Heart left ventricle (tissue), 16 donors: ENCODE results near the gene PTPN3. TPM values are rescaled to one million over a fixed set of nuclear protein-coding genes. Genes with fewer than 3 reads are reported as not detected.

Experiments
- ATAC-seq, 4 donors: fragments of 200-7000 bp; cut with Tn5 transposase; one replicate each; pipeline ENCODE4 v1.9.1; 2020 to 2022; ENCODE audit warnings: moderate library complexity in 4 of 4, mild to moderate bottlenecking in 3 of 4, moderate number of reproducible peaks in 1 of 4
- DNase-seq, 5 donors: peaks; one replicate each; pipeline ENCODE4 v3.0.0-alpha.2; 2020
- H3K27ac ChIP-seq, 12 donors: fragments of 200-600 bp; sonication (generic) in 4 of 12; one replicate each; pipeline versions ENCODE4 v1.5.0 to v1.8.0; 2016 to 2022; ENCODE audit warnings: mild to moderate bottlenecking in 2 of 12
- H3K27me3 ChIP-seq, 9 donors: fragments of 200-600 bp; sonication (generic) in 2 of 9; one replicate each; pipeline versions ENCODE4 v1.5.1 to v1.8.0; 2016 to 2022; ENCODE audit warnings: mild to moderate bottlenecking in 3 of 9
- H3K36me3 ChIP-seq, 9 donors: fragments of 200-600 bp; sonication (generic) in 2 of 9; one replicate each; pipeline versions ENCODE4 v1.5.0 to v1.8.0; 2018 to 2022; ENCODE audit warnings: mild to moderate bottlenecking in 2 of 9
- H3K4me1 ChIP-seq, 12 donors: fragments of 200-600 bp; sonication (generic) in 4 of 12; one replicate each; pipeline versions ENCODE4 v1.5.0 to v1.8.0; 2016 to 2022; ENCODE audit warnings: mild to moderate bottlenecking in 3 of 12
- H3K4me3 ChIP-seq, 12 donors: fragments of 200-600 bp; sonication (generic) in 4 of 12; one replicate each; pipeline versions ENCODE4 v1.5.0 to v1.8.0; 2017 to 2022; ENCODE audit warnings: mild to moderate bottlenecking in 9 of 12, moderate library complexity in 4 of 12
- H3K9me3 ChIP-seq, 12 donors: fragments of 200-600 bp; sonication (generic) in 4 of 12; one replicate each; pipeline versions ENCODE4 v1.5.0 to v1.8.0; 2016 to 2022; ENCODE audit warnings: mild to moderate bottlenecking in 1 of 12
- CTCF ChIP-seq, 12 donors: fragments of 200-600 bp; sonication (generic) in 4 of 12; IDR thresholded peaks; one replicate each; pipeline versions ENCODE4 v1.5.0 to v1.8.0; 2018 to 2022; ENCODE audit warnings: antibody characterized with exemption in 12 of 12, mild to moderate bottlenecking in 5 of 12
- POLR2A ChIP-seq, 2 donors: fragments of 450-650 bp; IDR thresholded peaks; one replicate each; pipeline ENCODE4 v1.6.1; 2017; ENCODE audit warnings: antibody characterized with exemption in 2 of 2, mild to moderate bottlenecking in 2 of 2, moderate library complexity in 2 of 2
- WGBS, 4 donors: extraction: QIAGEN DNeasy Blood & Tissue Kit in 2 of 4; methylation state at CpG; one replicate each; pipeline versions ENCODE4 v1.1.5 to v1.1.7; 2013 to 2018; 5-methylcytosine and 5-hydroxymethylcytosine counted together
- intact Hi-C, 10 donors: fragments of 100-400 bp; cut with DNase I; formaldehyde crosslinking; loops; one replicate each; pipeline versions ENCODE4 v1.11.1 to v1.14.2; 2022
- polyA plus RNA-seq, 2 donors: library from polyadenylated mRNA; stranded (reverse); fragments of 200-250 nt; gene quantifications; one replicate each; pipeline ENCODE4 v1.2.3, GENCODE V29; 2013
- total RNA-seq, 9 donors: library from RNA; depleted of rRNA in 2 of 9; stranded (reverse); fragments of >200 nt in 2 of 9; fragmentation: NEBNext Ultra II Directional in 3 of 9; extraction: Animal tissue kit (Norgen Biotek cat#: 25700) in 3 of 9; gene quantifications; one replicate each; pipeline versions ENCODE4 v1.1.0 to v1.2.4, GENCODE V29; 2016 to 2023
- donor health status: ischemic (EF 13 %, LVEDD 7.1; RV severe dilation, severe dysfunction).
- donor health status: healthy with polysubstance abuse.
- donor health status: DM: no; HTN: yes; CAD: no.
- donor health status: DM: no; HTN: no; CAD: no.
- donor health status: ischemic (EF 25% LVEDD 6.9; RV normal size, moderate dysfunction).
- donor health status: ischemic (EF 25% LVEDD 5.7; RV mildly dilated, moderate dysfunction).
- donor health status: healthy.
- donor health status: DM: yes; HTN: yes; CAD: no.
- donor health status: ischemic (EF 35%, LVEDD 5.7; RV mildly dilated, moderate dysfunction).
- donor health status: nonischemic (EF 11% LVEDD 7.7; RV severe dilation, severe dysfunction).
- donor health status: DM: yes; HTN: yes; CAD: no.
- donor health status: PGD.
- donor health status: ischemic (EF 29% LVEDD 5.4; RV normal size, mild dysfunction).
- donor health status: nonischemic (EF 23%, LVEDD 6.1; RV moderate dilation, normal function).

Gene PTPN3
- total and polyA plus RNA-seq, 11 donors, result 6.9 to 77.0 (median 51.7) TPM

GRCh38 chr9:109468927-109469326 is 29.2 kb downstream of the PTPN3 start:
- TF ChIP-seq POLR2A (IDR thresholded peaks at IDR 0.05) (no peak), CTCF (IDR thresholded peaks at IDR 0.05) (no peak)
- peaks cover 0 to 17% (median 0%) of the 10 kb centered on the region in 9 donors for H3K27me3 ChIP-seq
- H3K27ac ChIP-seq, result no peak overlapping the region
- H3K9me3 ChIP-seq, result no peaks in the 10 kb centered on the region
- no peak for ATAC-seq
- H3K4me1 ChIP-seq, result peaks cover 0 to 24% (median 6%) of the 10 kb centered on the region in 12 donors
- H3K4me3 ChIP-seq, result no peak overlapping the region
- WGBS, 4 donors, result 89 to 94% (median 93%) methylated on average over 5 of the region's 5 CpGs
- no peak for DNase-seq
- intact Hi-C loops, result loop anchor here in 6 of 10 donors (2.0 to 10.0 kb wide), 3 partner anchors 28 to 227 kb away; no protein-coding TSS in a partner anchor
- no peaks in the 10 kb centered on the region for H3K36me3 ChIP-seq

GRCh38 chr9:109467936-109468335 is 30.2 kb downstream of the PTPN3 start:
- Histone ChIP-seq H3K4me1 (peaks cover 0 to 23% (median 4%) of the 10 kb centered on the region in 12 donors), H3K27ac (no peak overlapping the region), H3K36me3 (peaks cover 0 to 1% (median 0%) of the 10 kb centered on the region in 9 donors), H3K9me3 (no peaks in the 10 kb centered on the region), H3K4me3 (no peak overlapping the region), H3K27me3 (peaks cover 0 to 24% (median 0%) of the 10 kb centered on the region in 9 donors)
- TF ChIP-seq POLR2A (IDR thresholded peaks at IDR 0.05) (no peak), CTCF (IDR thresholded peaks at IDR 0.05) (no peak)
- ATAC-seq (no peak), DNase-seq (no peak)
- intact Hi-C loops, result loop anchor here in 6 of 10 donors (2.0 to 10.0 kb wide), 3 partner anchors 27 to 226 kb away; no protein-coding TSS in a partner anchor
- 58 to 77% (median 61%) methylated on average over 2 of the region's 2 CpGs for WGBS, 4 donors

- no peak for ATAC-seq
Observed at GRCh38 chr9:109466623-109467590, 31.2 kb downstream of the PTPN3 start.

More at GRCh38 chr9:109466623-109467590, 31.2 kb downstream of the PTPN3 start:
- DNase-seq, result no peak
- no peak overlapping the region for H3K27ac ChIP-seq
- 79 to 84% (median 81%) methylated on average over 12 of the region's 12 CpGs for WGBS, 4 donors
- peaks cover 0 to 16% (median 0%) of the 10 kb centered on the region in 12 donors for H3K4me1 ChIP-seq
- peaks cover 0 to 21% (median 0%) of the 10 kb centered on the region in 9 donors for H3K27me3 ChIP-seq
- TF ChIP-seq CTCF (IDR thresholded peaks at IDR 0.05), result no peak
- no peak for TF ChIP-seq POLR2A (IDR thresholded peaks at IDR 0.05)
- no peak overlapping the region for H3K4me3 ChIP-seq
- intact Hi-C loops, result loop anchor here in 3 of 10 donors (5.0 to 10.0 kb wide), 2 partner anchors 222 to 225 kb away; no protein-coding TSS in a partner anchor
- H3K36me3 ChIP-seq, result peaks cover 0 to 11% (median 0%) of the 10 kb centered on the region in 9 donors
- H3K9me3 ChIP-seq, result no peaks in the 10 kb centered on the region
